HK-2 (cell line): Measurements from ENCODE around the gene KRTAP10-10.
"Not testable (repeated sequence)": the region's sequence is repeated elsewhere in the genome, so short reads cannot be mapped to it uniquely, and the experiment has no call there.

ENCODE experiments used
- DNase-seq: peaks from one replicate; pipeline ENCODE4 v3.0.0-alpha.2; 2018; ENCODE audit not compliant: unreplicated experiment

Gene KRTAP10-10

DNA sequence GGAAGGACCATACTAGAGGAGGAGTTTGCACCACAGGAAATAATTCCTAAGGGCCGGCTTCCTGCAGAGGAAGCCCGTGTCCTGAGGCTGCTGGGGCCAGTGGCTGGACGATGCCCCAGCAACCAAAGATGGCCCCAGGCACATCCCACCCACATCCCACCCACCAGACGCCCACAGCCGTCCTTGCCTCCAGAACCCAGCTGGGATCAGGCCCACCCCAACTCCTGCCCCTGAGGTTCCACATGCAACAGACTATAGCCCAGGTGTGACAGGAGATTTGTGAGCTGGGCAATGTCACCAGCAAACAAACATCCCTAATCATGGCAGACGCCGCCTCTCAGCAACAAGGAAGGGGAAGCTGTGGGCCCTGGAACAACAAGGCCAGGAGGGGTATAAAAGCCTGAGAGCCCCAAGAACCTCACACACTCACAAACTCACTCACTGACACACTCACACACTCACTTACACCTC lies 10.4 kb upstream of the KRTAP10-10 start, which contains the start of gene KRTAP10-9:
Gene KRTAP10-9, plus strand, starts transcription at position 421 of the 471 bp plus-strand sequence. CDS start 79 bp downstream, outside the sequence.
- DNase-seq: no peak

DNA sequence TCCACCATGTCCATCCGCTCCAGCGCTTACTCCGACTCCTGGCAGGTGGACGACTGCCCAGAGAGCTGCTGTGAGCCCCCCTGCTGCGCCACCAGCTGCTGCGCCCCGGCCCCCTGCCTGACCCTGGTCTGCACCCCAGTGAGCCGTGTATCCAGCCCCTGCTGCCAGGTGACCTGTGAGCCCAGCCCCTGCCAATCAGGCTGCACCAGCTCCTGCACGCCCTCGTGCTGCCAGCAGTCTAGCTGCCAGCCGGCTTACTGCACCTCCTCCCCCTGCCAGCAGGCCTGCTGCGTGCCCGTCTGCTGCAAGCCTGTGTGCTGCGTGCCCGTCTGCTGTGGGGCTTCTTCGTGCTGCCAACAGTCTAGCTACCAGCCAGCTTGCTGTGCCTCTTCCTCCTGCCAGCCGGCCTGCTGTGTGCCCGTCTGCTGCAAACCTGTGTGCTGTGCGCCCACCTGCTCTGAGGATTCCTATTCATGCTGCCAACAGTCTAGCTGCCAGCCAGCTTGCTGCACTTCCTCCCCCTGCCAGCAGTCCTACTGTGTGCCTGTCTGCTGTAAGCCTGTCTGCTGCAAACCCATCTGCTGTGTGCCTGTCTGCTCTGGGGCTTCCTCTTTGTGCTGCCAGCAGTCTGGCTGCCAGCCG lies 9.9 kb upstream of the KRTAP10-10 start:
- DNase-seq: not testable (repeated sequence)

DNA sequence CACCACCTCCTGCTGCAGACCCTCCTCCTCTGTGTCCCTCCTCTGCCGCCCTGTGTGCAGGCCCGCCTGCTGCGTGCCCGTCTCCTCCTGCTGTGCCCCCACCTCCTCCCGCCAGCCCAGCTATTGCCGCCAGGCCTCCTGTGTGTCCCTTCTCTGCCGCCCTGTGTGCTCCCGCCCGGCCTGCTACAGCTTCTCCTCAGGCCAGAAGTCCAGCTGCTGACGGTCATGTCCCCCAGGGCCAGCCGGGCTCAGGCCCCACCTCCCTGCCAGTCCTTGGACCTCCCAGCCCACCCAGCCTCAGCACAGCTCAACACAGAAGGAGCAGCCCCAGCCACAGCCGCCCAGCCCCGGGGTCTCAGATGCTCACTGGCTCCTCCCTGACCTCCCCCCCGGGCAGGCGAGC lies 9.3 kb upstream of the KRTAP10-10 start:
- DNase-seq: not testable (repeated sequence)

DNA sequence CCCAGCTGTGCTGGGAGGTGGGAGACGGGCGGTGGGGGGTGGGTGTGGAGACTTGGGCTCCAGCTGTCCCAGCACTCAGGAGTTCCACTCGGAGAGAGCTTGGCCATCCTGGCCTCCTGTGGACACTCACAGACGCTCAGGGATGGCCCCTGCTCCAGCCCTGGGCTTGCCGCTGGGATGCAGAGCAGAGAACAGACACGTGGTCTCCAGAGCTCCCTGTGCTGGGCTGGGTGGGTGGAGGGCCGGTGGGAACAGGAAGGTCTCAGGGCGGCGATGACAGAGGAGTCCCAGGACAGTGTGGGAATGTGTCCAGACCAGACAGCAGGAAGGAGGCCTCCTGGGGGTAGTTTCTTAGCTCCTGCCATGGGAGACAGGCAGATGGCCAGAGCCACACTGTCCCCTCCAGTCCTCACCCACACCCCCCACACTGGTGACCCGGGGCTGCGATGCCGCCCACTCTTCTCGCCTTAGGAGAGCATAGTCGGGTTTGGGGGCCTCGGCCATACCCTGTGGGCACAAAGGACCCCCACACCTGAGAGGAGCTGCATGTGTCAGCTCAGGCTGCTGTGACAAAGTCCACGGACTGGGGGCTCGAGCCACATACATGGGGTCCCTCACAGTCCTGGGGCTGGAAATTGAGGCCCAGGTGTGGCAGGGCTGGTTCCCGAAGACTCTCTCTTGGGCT lies 8.3 kb upstream of the KRTAP10-10 start:
- DNase-seq: no peak

DNA sequence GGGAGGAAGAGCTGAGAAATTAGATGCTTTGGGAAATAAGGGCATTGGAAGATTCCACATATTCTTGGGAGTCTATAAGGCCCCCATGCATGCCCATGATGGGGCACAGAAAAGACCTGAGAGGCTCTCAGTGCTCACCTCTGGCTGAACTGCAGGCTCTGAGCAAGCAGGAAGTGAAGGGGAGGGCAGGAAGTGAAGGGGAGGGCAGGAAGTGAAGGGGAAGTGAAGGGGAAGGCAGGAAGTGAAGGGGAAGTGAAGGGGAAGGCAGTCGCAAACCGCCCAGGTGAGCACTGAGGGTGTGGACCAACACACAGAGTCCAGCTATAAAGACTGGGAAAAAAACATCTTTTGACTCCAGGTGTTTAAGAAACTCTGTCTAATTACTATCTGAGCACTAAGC lies 6.7 kb upstream of the KRTAP10-10 start:
- no peak for DNase-seq

DNA sequence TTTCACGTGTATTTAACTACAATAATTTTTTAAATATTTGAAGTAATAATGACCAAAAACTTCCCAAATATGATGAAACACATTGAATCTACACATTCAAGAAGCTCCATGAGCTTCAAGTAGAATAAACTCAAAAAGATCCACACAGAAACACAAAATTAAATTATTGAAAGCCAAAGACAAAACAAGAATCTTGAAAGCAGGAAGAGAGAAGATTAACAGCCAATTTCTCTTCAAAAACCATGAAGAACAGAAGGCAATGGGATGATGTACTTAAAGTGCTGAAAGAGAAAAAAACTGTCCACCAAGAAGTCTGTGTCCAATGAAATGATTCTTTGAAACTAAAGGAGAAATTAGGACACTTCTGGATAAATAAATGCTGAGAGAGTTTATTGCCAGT lies 5.1 kb upstream of the KRTAP10-10 start:
- no peak for DNase-seq

DNA sequence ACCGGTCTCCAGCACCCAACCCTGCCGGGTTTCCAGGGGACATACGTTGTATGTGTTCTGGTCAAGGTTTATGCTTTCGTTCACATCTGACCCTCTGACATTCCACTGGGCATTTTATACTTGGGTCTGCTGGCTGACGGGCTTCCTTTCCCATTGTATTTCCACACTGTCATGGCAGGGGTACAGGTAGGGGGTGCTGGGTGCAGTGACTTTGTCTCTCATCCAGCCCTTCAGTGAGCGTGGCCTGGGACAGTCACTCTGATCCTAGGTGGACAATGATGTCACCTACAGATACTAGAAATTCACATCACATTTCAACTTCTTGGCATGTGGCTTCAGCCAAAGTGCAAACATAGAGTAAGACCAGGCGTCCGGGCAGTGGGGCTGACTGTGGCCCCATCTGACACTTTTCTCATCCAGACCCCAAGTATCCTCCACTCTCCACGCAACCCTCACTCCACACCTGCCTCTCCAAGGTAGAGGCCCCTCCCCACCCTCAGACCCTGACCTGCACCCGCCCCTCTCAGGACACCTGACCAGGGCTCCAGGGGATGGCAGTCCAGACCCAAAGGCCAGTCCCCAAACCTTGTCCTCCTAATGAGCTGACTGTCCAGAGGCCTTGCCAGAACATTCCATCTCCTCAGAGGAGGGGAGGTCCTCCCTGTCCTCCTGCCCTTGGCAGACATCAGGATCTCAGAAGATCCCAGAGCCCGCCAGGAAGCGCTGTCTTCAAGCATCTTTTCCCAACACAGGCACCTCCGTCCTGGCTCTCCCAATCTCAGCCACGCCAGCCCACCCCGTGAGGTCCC lies 743 bp upstream of the KRTAP10-10 start:
- no peak for DNase-seq

DNA sequence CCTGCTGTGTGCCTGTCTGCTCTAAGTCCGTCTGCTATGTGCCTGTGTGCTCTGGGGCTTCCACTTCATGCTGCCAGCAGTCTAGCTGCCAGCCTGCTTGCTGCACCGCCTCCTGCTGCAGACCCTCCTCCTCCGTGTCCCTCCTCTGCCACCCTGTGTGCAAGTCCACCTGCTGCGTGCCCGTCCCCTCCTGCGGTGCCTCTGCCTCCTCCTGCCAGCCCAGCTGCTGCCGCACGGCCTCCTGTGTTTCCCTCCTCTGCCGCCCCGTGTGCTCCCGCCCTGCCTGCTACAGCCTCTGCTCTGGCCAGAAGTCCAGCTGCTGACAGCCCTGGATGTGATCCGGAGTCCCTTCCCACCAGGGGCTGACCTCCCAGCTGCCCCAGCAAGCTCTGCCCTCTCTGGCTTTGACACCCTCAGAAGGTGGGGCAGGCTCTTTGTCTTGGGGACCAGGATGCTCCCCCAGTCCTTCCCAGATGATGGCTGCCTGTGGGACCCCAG lies 744 bp downstream of the KRTAP10-10 start:
- not testable (repeated sequence) for DNase-seq

DNA sequence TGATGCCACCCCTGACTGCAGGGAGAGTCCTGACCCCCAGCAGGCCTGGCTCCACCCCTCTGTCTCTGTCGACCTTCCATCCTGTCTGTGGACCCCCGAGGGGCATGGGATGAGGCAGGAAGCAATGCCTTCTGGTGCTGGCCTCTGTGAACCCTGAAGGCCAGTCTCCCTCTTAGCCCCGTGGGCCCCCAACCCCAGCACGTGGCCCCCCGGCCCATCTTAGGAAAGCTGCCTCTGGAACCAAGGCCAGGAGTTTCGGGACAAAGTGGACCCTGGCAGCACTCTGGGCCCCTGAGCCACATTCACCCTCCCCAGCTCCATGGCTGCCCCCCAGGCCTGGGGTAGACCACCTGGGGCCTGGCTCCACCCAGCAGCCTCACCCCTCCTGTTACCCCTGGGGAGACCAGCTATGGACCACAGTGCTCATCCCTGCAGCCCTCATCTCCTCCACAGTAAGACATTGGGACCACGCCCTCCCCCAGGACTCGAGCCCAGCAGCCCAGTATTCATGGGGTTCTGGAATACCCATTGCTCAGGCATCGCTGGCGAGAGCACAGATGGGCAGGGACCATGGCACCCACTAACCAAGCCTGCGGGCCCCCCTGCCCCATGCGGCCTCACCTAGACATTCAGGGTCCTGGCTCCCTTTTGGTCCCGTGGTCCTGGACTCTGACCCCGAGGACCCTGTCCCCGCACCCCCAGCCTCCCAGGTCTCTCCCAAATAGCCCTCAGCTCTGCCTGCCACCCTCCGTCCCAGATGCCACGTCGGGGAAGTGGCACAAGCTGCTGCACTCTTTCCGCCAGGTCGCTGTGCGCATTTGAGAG lies 1.6 kb downstream of the KRTAP10-10 start:
- not testable (repeated sequence) for DNase-seq

DNA sequence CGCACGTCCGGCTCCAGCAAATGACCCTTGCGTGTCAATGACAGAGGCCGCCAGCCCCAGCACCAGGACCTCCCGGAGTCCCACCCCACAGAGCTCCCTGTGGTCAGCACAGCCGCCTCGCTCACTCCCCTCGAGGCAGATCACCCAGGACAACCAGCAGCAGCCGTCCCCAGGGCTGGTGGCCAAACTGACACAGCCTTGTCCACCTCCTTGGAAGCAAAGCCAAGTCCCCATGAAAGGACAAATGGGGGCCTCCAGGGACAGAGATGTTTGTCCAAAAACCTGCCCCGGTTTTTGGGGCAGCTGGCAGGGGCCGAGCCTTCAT lies 2.1 kb downstream of the KRTAP10-10 start:
- no peak for DNase-seq

DNA sequence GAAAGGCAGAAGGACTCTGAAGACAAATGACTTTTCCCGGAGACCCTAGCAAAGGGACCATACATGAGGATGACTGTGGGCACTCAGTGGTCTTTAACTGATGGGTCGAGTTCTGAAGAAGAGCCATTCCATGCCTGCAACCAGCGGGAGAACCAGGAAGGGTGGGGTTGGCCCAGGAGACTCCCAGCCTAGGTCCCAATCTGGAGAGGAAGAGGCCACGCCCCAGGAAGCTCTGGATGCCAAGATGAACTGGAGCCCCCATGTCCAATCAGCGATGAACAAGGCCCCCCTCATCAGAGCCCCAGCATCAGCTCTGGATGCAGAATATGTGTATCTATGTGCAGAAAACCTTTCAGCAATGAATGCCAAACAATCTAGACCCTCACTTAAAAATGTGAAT lies 3.6 kb downstream of the KRTAP10-10 start:
- DNase-seq: no peak

DNA sequence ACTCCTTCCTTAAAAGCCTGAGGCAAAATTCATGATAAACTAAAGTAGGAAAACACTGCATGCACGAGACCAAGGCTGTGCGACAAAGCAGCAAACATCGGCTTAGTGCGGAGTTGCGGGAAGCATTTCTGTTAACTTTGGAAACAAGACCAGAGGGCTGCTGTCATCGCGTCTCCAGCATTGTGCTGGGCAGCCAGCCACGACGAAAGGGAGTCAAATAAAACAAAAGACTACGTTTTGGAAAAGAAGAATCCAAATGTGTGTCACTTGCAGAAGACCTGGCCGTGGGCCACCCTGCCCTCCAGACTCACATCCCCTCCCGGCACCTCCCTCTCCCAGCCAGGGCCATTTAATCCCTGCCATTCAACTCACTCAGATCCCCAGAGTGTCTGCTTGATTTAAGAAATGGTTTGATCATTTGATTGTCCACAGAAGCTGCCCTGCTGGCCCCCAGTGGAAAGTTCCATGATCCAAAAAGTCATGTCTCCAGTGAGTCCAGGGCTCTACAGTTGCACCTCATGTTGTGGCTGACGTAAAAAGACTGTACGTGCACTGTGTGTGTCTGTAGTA lies 6.7 kb downstream of the KRTAP10-10 start:
- no peak for DNase-seq

DNA sequence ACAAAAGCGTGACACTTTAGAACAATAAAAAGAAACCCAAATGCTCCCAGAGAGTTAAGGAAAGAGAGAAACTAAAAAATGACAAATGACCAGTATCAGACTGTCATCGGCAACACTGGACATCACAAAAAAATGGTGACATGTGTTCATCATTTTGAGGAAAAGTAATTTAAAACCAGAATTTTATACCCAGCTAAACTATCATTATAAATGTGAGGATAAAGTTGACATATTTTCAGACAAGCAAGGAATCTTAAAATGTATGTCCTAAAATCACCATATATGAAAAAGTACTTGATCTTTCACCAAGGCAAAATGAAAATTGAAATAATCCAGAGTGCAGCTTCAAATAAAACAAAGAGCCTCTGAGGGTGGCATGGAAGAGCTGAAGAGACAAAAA lies 7.7 kb downstream of the KRTAP10-10 start:
- no peak for DNase-seq

DNA sequence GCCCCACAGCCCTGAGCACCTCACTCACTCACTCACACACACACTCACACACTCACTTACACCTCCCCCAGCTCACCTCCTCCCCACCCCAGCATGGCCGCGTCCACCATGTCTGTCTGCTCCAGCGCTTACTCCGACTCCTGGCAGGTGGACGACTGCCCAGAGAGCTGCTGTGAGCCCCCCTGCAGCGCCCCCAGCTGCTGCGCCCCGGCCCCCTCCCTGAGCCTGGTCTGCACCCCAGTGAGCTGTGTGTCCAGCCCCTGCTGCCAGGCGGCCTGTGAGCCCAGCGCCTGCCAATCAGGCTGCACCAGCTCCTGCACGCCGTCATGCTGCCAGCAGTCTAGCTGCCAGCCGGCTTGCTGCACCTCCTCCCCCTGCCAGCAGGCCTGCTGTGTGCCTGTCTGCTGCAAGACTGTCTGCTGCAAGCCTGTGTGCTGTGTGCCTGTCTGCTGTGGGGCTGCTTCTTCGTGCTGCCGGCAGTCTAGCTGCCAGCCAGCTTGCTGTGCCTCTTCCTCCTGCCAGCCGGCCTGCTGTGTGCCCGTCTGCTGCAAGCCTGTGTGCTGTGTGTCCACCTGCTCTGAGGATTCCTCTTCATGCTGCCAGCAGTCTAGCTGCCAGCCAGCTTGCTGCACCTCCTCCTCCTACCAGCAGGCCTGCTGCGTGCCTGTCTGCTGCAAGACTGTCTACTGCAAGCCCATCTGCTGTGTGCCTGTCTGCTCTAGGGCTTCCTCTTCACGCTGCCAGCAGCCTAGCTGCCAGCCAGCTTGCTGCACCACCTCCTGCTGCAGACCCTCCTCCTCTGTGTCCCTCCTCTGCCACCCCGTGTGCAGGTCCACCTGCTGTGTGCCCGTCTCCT lies 9.4 kb downstream of the KRTAP10-10 start, which contains the start of gene KRTAP10-11:
Gene KRTAP10-11, plus strand, starts transcription at position 49 of the 856 bp plus-strand sequence. Its CDS starts 45 bp downstream, at position 94.
- not testable (repeated sequence) for DNase-seq

DNA sequence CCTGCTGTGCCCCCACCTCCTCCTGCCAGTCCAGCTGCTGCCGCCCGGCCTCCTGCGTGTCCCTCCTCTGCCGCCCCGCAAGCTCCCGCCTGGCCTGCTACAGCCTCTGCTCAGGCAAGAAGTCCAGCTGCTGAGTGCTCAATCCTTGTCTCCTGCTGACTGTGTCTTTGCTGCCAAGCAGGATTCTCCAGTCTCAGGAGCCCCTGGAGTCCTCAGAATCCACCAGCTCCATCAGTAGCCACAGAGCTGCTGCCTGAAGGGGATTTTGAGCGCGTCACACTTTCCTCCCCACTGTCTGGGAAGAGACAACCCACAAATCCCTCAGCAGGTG lies 10.0 kb downstream of the KRTAP10-10 start:
- DNase-seq: no peak

DNA sequence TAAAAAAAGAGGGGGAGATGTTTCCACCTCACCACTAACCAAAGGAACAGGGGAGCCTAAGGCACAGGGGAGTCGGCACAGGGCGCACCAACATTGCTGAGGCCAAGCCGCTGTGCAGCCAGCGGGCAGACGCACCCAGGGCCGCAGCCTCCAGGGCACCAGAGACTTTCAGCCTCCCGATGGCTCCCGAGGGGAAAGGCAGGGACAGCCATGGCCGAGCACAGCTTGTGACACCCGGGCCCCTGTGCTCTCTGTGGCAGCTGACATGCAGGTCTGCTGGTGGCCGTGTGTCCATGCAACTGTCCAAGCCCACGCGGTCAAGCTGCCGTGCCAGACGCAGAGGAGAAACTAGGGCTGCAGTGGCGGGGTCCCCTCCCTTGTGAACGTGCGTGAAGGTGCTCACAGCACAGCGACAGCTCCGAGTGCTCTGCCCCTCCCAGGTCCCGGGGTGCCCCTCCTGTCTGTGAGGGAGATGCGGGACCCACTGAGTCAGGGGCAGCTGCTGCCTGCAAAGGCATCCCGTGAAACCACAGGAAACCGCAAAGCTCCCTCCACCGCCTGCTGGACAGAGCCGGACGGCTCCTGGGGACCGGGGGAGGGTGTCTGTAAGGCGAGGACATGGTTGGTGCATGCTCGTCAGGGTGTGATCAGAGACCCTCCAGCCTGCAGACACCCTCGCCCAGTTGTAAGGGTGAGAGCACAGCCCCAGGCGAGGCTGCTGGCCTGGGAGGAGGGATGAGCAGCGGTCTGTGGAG lies 11.6 kb downstream of the KRTAP10-10 start:
- DNase-seq: no peak

DNA sequence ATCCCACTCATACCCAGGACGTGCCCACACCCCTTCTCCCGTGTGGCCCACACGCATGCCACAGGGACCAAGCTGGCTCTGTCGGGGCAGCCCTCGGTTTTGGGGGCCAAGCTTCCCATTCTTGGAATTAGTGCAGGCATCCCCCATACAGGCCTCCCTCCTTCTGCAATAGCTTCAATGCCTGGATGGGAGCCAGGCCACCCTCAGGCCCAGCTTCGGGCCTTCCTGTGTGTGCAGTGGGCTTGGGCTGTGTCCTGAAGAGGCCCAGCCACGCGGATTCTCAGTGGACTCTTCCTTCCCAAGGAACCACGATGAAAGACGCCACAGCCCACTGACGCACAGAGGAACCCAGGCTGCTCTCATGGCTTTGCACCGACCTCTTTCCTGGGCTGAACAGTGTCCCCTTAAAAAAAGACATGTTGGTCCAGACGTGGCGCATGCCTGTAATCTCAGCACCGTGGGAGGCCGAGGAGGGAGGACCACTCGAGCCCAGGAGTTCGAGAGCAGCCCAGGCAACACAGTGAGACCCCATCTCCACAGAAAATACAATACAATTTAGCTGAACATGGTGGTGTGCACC lies 12.5 kb downstream of the KRTAP10-10 start:
- DNase-seq: no peak

DNA sequence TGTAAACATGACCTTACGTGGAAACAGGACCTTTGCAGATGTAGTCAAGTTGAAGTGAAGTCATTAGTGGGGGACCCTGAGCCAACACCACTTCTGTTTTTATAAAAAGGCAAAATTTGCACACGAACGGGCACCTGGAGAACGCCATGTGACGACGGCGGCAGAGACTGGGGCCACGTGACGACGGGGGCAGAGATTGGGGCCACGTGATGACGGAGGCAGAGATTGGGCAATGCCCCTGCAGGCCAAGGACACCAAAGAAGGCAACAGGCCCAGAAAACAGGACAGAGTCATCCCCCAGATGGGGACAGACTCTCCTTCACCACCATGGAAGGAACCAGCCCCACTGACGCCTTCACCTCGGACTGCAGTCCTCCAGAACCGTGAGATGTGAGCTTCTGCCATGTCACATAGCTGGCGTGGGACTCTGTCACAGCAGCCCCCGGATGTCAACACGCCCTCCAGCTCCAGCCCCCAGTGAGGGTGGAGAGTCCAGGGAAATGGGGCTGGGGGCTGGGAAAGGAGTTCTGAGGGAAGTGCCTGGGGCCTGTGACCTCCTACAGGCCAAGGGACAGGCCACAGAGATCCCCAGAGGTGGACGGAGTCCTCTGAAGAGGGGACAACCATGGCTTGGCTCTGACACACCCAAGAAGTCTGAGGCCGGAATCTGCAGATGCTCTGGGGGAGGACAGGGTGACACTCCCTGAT lies 13.3 kb downstream of the KRTAP10-10 start:
- DNase-seq: no peak
